Upper lobe of left lung (tissue), 4 donors: ENCODE measurements around the gene DHX57.

Source experiments
- EP300 ChIP-seq, 4 donors: sonication (generic); formaldehyde crosslinking; IDR thresholded peaks; one replicate each; pipeline ENCODE4 v1.5.1; 2017; ENCODE audit warnings: antibody characterized with exemption in 4 of 4, control low read depth in 2 of 4
- POLR2A ChIP-seq, 4 donors: fragments of 450-650 bp; IDR thresholded peaks; one replicate each; pipeline ENCODE4 v1.5.1; 2016 to 2017; ENCODE audit warnings: antibody characterized with exemption in 4 of 4, mild to moderate bottlenecking in 2 of 4
- POLR2AphosphoS5 ChIP-seq, 2 donors: sonication (generic); formaldehyde crosslinking; IDR thresholded peaks; one replicate each; pipeline ENCODE4 v1.5.1; 2017; ENCODE audit warnings: antibody characterized with exemption in 2 of 2
- TF ChIP-seq, protein P1 (sequence below), 6 experiments: fragments of 450-650 bp in 4 of 6; fragments of 200-600 bp in 2 of 6; sonication (generic) in 2 of 6; IDR thresholded peaks; one replicate each; pipeline ENCODE4 v1.5.1; 2016 to 2019; ENCODE audit warnings: antibody characterized with exemption in 6 of 6

DNA sequence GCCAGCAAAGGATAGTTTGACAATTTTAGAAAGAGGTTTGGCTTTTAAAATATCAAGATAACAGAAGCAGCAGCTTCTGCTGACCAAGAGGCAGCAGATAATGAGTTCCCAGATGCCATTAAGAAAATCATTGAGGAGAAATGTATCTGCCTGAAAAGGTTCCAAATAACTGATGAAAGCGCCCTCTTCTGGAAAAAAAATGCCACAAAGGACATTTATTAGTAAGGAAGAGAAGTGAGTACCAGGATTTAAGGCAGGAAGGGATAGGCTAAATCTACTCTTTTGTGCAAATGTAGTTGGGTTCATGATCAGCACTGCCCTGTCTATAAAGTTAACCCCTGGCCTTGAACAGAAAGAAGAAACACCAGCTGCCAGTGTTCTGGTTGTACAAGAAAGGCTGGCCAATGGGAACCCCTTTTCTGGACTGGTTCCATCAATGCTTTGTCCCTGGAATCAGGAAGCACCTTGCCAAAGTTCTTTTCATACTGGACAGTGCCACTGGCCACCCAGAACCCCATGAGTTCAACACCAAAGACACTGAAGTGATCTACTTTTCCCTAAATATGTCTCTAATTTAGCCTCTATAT, 40.6 kb downstream of the DHX57 start:
- TF ChIP-seq, protein P1, sequence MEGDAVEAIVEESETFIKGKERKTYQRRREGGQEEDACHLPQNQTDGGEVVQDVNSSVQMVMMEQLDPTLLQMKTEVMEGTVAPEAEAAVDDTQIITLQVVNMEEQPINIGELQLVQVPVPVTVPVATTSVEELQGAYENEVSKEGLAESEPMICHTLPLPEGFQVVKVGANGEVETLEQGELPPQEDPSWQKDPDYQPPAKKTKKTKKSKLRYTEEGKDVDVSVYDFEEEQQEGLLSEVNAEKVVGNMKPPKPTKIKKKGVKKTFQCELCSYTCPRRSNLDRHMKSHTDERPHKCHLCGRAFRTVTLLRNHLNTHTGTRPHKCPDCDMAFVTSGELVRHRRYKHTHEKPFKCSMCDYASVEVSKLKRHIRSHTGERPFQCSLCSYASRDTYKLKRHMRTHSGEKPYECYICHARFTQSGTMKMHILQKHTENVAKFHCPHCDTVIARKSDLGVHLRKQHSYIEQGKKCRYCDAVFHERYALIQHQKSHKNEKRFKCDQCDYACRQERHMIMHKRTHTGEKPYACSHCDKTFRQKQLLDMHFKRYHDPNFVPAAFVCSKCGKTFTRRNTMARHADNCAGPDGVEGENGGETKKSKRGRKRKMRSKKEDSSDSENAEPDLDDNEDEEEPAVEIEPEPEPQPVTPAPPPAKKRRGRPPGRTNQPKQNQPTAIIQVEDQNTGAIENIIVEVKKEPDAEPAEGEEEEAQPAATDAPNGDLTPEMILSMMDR (IDR thresholded peaks at IDR 0.05): no peak
- TF ChIP-seq POLR2A (IDR thresholded peaks at IDR 0.05): no peak
- TF ChIP-seq POLR2AphosphoS5 (IDR thresholded peaks at IDR 0.05): no peak
- TF ChIP-seq EP300 (IDR thresholded peaks at IDR 0.05): no peak
